Activated CD4-positive, CD25-positive, alpha-beta regulatory T cell treated with anti-CD3 and anti-CD28 coated beads, Interleukin-2, amount 50 U/mL, for 72 hours (primary cell): ENCODE measurements around the gene DAB1.

Experiments
- DNase-seq: peaks from one replicate; pipeline ENCODE4 v3.0.0; 2021

The DAB1 gene

DNA sequence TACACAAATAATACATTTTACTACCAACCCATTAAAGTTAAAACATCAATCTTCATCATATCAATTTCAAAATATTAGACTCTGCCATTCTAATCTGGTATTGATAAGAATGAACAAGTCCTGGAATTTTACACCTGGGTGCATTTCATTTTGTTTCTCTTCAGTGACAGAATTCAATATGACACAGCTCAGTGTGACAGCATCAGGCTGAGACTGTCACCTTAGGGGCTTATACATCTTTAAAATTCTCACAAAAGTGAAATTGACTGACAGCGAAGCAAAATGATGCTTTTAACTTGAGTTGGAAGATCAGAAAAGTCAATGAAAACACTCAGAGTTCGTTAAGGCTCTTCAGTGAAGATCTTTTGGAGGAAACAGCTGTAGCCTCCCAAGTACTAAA, 213.0 kb downstream of the DAB1 start:
- no peak for DNase-seq

DNA sequence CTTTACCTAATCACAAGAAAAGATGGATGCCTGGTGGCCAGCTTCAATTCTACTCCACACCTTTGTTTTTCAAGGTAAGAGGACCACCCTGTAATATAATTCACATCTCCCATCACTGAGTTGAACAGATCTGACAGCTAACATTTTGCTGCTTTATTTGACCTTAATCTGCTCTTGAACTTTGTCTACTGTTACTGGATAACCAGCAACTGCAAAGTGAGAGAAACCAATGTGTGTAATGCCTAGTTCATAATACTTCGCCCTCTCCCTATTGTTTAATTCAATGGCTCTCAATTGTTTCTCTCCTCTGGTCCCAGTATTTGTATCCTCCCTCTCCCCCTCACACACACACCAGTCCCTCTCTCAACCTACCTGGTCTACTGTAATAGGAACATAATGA, 214.4 kb downstream of the DAB1 start:
- no peak for DNase-seq

DNA sequence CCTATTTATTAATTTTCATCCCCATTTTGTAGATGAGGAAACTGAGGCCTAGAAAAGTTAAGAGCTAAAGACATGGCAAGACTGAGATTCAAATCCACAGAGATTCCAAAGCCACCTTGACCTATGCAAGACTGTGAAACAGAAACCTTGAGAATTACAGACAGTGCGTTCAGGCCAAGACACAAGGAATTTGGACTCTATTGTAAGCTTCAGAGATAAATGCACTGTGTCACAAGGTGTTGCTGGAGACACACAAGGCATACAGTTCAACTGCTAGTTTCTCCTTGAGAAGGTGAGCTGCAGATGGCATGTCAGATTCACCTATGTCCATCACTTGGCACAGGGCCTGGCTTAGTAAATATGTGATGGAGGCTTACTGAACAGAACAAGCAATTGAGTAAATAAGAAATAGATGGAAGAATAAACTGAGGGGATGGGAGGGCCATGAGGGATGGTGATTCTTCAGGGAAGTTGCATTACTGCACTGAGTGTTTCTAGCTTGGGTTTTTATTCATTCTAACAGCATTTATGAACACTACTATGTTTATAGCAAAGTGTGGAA, 215.0 kb downstream of the DAB1 start:
- DNase-seq, result no peak

DNA sequence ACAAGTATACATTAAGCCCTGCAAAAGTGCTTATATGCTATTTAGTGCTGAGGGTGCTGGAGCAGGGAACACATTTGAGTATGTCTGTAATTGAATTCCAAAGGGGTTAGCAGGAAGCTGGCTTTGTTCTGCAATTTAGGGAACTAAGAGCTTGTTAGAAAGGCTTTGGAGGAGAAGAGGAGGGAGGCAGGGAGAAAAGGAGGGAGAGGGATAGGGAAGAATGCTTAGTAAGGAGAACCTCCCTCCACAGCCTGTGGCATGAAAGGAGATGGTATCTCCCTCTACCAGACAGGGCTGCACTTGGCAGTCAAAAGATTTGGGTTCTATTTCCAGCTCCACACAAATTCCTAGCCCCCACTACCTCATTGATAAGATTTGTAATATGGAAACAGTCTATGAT, 217.8 kb downstream of the DAB1 start:
- no peak for DNase-seq

DNA sequence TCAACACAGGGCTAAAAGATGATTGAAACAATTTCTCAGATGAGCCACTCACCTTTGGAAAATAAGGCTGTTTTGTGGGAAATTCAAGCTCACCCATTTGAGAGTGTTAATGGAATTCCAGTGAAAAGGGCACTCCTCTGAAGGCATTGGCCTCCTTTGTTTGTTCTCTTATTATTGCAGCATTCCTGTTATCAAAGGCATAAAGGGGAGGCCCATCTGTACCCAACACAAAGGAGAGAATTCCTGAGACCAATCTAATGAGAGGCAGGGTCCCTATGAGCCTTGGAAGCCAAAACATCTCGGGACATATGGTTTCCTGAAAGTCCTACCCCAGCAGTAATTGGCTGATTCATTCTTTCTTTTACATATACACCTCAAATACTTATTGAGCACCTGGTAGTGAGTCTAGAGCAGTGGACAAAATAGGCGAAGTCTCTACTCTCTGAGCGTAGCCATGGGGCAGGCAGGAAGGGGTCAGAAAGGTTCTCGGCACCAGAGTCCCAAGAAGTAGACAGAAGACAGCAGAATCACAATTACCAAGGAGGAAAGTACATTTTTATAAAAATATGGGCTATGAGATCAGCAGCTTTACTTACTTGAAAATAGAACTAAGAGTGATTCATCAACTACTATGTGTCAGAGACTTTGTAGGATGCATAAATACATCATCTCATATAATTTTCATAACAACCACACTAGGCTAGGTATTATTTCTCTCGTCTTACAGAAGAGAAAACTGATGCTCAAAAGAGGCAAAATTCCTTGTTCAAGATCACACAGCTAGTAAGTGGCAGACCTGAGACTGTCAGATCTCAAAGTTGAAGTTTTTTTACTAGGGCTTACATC, 218.7 kb downstream of the DAB1 start:
- DNase-seq, result no peak

DNA sequence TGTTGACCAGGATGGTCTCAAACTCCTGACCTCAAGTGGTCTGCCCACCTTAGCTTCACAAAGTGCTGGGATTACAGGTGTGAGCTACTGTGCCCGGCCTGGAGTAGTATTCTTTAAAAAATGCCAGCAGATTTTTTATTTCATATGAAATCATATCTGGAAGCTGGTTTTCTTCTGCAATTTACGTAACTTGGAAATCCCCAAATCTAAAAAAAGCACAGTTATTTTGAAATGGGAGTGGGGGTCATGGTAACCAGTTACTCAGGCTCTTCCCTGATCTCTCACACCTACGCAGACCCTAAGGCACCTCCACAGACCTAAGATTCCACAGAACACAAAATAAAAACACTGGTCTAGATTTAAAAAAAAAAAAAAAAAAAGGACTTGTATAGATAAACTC, 219.8 kb downstream of the DAB1 start:
- DNase-seq, result no peak

DNA sequence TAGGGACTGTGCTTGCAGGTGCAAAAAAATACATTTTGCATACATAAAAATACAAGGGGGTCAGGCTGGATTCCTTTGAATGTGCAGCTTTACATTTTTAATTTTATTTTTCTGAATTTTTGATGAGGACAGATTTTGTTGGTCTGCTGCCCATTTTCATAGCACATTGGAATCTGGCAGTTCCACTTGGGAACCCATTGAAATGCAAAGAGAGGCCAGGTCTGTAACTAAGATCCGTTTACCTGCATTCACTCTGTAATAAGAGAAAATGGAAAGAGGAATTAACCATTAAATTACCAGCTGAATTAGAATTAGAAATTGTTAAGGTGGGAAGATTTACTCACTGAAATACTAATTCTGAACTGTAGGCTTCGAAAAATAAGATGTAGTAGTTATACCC, 221.6 kb downstream of the DAB1 start:
- no peak for DNase-seq

DNA sequence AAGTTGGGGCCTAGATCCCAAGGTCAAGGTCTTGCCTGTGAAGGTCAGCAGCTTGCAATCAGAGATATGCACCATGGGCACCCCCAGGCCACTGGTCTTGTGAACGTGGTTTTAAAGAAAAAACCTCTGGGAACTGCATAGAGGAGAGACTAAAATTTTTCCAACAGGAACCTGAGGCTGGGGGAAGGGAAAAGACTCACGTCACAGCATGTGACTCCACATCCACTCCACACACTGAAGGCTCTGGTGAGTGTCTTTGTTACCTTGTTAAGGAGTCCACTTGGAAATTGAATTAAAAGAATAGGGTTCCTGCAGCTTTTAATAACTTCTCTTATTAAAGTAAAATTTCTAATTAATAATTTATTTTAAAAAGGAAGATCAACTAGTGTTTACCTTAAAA, 224.9 kb downstream of the DAB1 start:
- DNase-seq, result no peak

DNA sequence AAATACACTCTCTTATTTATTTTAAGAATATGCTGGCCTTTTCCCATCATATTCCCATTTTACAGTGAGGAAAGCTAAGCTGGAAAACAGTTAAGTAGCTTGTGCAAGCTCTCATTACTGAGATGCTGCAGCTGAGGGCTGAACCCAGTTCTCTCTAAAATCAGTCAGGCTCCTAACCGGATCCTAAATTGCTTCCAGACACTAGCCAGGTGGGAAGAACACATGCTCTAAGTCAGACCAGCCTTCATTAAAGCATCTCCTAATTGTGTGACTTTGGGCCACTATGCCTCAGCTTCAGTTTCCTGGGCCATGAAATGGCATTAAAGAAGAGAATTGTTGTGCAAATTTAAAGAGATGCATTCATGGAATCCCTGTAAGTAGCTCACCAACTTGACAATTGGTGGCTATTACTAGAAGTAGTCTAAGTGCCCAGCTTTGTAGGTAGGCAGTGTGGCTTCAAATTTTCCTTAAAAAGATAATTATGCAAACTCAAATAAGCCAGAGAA, 228.4 kb downstream of the DAB1 start:
- no peak for DNase-seq

DNA sequence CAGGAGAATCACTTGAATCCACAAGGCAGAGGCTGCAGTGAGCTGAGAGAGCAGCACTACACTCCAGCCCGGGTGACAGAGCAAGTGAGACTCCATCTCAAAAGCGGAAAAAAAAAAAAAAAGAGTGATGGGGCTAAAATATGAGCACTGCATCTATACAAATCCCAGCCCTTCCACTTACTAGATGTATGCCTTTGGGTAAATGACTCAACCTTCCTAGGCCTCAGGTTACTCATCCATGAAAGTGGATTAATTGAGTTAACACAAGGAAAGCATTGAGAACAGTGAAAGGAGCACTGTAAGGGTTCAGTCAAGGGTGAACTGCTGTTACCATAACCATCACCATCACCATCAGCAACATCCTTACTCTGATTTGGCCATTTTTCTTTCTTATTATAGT, 231.6 kb downstream of the DAB1 start:
- no peak for DNase-seq

DNA sequence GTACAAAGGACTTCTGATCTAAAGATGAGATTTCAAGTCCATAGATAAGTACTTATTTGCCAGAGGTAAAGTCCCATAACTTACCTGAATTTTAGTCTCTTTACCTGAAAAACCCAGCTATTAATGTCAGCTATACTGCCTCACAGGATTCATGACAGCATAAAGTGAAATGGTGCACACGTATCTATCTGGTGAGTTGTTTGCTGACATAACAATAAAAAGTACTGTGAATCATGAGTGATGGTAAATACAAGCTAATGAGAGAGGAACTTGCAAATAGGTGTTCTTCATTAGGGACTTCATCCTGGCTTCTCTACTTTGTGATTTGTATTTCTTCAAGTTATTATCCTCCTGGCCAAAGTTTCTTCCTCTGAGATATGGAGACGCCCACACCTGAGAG, 233.0 kb downstream of the DAB1 start:
- DNase-seq, result no peak

DNA sequence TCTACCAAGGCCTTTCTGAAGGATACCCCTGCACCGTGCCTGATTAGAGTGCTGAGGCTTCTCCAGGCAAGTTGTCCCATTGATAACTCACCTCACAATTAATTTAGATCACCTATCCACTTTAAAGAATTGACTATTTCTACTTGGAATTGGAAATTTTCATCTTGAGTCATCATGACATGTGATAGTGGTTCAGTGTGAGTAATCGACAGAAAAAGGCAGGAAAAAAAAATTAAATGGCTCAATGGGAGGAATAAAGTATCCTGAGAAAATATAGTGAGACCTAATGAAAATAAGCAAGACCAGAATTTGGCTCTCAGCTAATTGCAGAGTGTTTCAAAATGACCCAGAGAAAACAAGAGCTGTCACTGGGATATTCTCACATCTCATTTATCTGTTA, 235.7 kb downstream of the DAB1 start:
- DNase-seq, result no peak

DNA sequence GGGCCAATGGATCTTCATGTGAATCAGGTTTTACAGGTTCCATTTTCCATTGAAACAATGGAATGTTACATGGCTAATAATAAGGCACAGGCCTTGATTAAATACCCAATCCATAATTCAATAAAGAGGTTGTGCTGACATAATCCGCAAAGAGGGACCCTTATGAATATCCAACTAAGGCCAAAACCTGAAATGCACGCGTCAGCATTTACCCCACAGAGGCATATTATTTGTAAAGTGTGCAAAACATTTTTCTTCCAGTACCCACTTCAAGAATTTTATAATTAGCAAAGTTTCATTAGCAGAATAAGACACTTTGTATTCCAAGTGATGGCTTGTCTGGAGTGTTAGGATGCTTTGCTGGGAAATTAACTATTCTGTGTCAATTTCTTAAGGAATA, 237.4 kb downstream of the DAB1 start:
- DNase-seq, result no peak

DNA sequence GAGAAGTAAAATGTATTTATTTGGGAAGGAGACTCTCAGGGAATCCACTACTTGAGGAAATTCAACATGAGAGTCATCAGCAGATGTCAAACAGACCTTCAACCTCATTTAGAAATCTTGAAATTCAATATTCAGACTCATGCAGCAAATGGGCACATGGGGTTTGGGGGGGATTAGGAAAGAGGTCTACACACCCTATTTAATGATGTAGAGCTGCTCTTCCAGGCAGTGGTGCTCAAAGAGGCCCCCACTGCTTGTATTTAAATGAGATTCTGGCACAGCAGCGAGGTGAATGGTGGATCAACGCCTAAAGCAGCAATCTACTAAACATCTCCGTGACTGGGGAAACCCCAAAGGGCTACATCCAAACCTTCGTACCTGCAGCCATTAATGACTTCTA, 244.9 kb downstream of the DAB1 start:
- no peak for DNase-seq

DNA sequence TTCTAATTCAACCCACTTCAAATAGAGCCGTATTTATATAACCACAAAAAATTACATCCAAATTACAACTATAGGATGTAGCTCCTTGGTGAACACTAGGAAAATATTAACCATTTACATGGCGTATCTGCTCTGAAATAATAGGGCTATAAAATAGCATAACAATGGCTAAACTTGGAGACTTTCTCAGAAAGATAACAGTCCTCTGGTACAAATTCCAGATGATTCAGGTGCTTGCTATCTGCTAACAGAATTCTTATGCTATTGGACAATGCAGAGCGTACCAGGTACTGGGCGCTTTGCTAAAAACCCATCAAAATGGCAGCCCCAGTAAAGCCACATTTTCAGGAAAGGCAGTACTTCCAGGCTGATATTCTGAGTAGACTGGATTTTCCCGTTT, 248.4 kb downstream of the DAB1 start:
- DNase-seq, result no peak

DNA sequence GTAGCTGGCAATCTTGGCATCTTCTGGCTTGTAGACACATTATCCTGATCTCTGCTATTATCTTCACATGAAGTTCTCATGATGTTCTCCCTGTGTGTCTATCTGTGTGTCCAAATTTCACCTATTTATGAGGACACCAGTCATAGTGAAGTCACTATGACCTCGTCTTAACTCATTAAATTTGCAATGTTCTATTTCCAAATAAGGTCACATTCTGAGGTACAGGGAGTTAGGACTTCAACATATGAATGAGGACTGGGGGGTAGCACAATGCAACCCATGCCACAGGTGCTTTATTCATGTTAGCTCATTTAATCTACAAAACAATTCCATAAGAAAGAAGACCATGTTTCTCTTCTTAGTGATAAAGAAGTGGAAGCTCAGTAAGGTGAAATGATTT, 251.8 kb downstream of the DAB1 start:
- DNase-seq, result no peak

DNA sequence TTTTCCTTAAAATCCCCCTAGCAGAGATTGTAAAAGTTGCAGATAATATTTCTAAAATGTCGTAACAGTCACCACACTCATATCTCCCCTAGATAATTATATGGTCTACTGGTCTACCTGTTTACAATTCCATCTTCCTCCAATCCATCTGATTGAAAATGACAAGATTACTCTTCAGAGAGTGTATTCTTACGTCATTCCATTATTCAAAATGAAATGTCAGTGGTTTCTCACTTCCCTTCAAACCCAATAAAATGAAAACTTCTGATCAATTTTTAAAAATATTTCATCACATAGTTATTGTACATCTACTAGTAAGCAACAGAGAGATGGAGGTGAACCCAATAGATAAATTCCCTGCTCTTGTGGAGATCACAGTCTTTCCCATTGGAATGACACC, 255.9 kb downstream of the DAB1 start:
- DNase-seq, result no peak

DNA sequence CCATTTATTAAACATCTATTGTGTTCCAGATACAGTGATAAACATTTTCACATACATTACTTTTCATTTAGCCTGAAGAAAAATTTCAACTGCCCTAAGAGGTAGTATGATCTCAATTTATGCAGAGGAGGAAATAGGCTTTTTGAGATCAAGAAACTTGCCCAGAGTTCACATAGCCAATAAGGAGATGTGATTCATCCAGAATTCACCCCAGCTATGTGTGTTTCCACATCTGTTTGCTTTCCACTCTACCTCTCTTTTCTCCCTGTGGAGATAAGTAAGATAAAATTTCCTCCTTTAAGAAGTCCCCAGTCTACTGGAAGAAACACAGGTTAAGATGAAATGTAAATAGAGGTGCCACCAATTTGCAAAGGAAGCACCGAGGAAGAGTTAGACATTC, 258.3 kb downstream of the DAB1 start:
- no peak for DNase-seq

DNA sequence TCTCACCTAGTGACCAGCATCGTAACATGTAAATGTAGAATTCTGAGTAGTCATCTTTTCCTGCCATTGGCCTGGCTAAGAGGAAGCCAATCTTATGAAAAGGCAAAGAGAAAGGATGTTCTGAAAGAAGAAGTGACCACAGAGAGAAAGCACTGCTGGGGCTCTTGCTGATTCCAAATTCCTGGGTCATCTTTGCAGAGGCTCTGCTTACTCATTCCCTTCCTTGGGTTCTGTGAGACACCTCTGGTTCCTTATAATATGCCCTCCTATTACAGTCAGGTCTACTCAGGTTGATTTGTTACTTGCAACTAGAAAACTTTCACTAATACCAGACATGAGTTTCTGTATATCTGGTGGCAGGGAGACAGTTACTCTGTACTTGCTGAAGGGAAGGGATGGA, 259.3 kb downstream of the DAB1 start:
- no peak for DNase-seq

DNA sequence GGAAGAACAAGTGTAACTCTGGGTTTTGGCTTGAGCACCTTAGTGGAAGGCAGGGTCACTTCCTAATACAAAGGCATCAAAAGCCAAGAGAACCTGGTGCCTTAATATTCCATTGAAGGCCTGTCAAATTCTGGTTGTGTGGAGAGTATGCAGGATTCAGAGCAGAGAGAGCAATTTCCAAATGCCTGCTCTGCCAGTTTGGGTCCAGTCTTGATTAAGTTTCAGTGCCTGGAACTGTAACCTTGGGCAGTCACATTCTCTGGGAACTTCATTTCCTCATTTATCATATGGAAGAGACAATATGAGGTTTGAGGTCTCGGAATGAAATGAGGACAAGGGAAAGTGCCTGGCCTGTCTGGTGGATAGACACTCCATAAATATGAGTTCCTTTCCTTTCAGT, 260.1 kb downstream of the DAB1 start:
- DNase-seq, result no peak

DNA sequence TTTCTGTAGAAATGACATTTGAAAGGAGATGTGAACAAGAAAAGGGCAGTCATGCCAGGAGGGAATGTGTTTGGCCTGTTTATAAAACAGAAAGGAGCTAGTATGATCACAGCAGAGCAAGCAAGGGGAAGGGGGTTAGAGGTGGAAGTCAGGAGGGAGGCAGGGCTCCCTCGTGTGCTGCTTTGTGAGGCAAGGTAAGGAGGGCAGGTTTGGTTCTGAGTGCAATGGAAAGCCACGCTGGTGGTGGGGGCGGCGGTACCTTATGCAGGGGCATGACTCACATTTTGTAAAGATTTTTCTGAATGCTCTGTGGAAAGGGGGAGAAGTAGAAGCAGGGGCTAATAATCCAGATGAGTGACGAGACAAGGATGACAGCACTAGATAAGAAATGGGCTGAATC, 260.5 kb downstream of the DAB1 start:
- no peak for DNase-seq

DNA sequence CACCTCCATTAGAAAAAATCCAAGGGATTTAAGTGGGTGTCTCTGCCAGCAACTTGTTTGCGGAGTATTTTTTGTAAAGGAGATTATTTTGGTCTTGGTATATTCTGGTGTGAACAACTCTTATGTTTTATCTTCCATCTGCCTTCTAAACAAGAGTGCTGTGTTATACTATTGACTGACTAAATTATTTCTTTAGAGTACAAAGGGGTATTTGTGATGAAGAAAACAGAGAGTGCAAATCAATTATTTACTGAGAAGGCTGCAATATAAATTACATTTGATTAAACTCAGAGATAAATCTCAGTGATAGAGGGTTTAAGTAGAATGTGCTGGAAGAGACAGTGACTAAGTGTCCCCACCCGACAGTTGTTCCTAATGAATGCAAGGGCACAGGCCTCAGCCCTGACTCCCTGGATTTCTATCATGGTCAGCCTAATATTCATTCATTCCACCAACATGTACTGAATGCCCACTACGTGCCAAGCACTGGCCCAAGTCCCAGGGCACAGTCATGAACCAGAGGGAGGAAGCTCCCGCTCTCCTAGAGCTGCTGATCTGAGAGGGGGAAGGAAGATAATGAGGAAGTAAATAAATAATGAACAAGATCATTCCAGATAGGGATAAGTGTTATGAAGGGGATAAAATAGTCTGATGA, 261.1 kb downstream of the DAB1 start:
- DNase-seq, result no peak

DNA sequence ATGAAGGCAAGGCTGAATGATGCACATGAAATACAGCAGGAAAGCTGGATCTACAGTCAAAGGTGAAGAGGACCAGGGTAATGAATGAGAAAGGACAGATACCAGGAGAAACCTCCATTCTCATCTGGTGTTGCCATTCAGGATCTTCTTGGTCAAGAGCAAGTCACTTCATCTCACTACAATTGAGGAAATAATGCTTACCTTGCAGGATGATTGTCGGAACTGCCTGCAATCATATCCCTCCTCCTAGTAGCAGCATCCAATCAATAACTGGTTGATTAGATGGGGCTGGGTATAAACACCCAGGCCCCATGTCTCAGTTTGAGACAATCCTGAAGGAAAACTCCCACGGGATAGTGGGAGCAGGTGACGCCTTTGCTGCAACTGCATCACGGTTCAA, 263.3 kb downstream of the DAB1 start:
- DNase-seq, result no peak

DNA sequence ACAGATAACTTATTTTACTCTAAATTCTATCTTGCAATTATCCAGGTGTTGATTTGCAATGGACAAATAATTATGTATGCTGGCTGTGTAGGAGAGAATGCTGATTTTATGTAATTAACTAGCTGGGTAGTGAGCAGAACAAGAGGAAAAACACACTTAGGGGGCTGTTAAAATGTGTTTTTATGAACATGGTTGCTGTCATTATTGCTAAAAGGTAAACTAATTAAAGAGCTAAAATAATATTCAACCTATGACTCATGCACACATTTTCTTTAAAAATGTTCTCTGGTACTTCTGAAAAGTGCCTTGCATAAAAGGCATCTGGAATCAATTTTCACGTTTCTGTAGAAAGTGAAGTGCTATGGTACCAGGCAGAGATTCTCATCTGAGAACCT, 265.3 kb downstream of the DAB1 start:
- no peak for DNase-seq
